ENCODE data around the gene RAB37. TPM values are rescaled to one million over a fixed set of nuclear protein-coding genes. Genes with fewer than 3 reads are reported as not detected.

Gene RAB37
- total RNA-seq, 1 experiment from 2014 or later: not detected

GRCh38 chr17:74769856-74770497, 32.9 kb downstream of the RAB37 start:
- Histone ChIP-seq H3K27me3 (ENCODE audit: low read length) (no peaks in the 10 kb centered on the region), H4K20me1 (ENCODE audit: insufficient read depth, low read depth, low read length) (no peaks in the 10 kb centered on the region), H3K4me1 (ENCODE audit: low read length) (peaks cover 2% of the 10 kb centered on the region; the same call in 1 of the 2 replicates), H3K79me2 (ENCODE audit: low read length) (peaks cover 13% of the 10 kb centered on the region), H2AFZ (ENCODE audit: low read length) (no peak overlapping the region), H3K36me3 (ENCODE audit: insufficient read depth, low read length) (peaks cover 6% of the 10 kb centered on the region; the same call in 1 of the 2 replicates), H3K9me2 (replicated peaks; ENCODE audit: insufficient read depth, low read length) (no peaks in the 10 kb centered on the region), H3K27ac (ENCODE audit: low read length) (no peak overlapping the region), H3K9me3 (ENCODE audit: low read length) (no peaks in the 10 kb centered on the region), H3K4me2 (ENCODE audit: low read depth, low read length, poor library complexity, severe bottlenecking) (no peak overlapping the region), H3K9ac (ENCODE audit: low read length) (no peak overlapping the region), H3K4me3 (ENCODE audit: low read length) (no peak overlapping the region)
- no peak for DNase-seq

- no peak overlapping the region for H3K9ac ChIP-seq (ENCODE audit: low read length)
- no peak overlapping the region for H3K4me3 ChIP-seq (ENCODE audit: low read length)
- no peak overlapping the region for H3K27ac ChIP-seq (ENCODE audit: low read length)
Measured at GRCh38 chr17:74770498-74771318, 33.7 kb downstream of the RAB37 start.

GRCh38 chr17:74771319-74771914, 34.4 kb downstream of the RAB37 start:
- no peak for DNase-seq
- Histone ChIP-seq H3K27me3 (ENCODE audit: low read length) (no peaks in the 10 kb centered on the region), H3K9me3 (ENCODE audit: low read length) (no peaks in the 10 kb centered on the region), H3K4me1 (ENCODE audit: low read length) (peaks cover 8% of the 10 kb centered on the region), H3K36me3 (ENCODE audit: insufficient read depth, low read length) (peaks cover 6% of the 10 kb centered on the region; the same call in 1 of the 2 replicates), H3K9me2 (replicated peaks; ENCODE audit: insufficient read depth, low read length) (no peaks in the 10 kb centered on the region), H3K79me2 (ENCODE audit: low read length) (peaks cover 25% of the 10 kb centered on the region), H2AFZ (ENCODE audit: low read length) (no peak overlapping the region), H4K20me1 (ENCODE audit: insufficient read depth, low read depth, low read length) (no peaks in the 10 kb centered on the region; the same call in 1 of the 2 replicates), H3K4me2 (ENCODE audit: low read depth, low read length, poor library complexity, severe bottlenecking) (no peak overlapping the region), H3K9ac (ENCODE audit: low read length) (no peak overlapping the region), H3K4me3 (ENCODE audit: low read length) (no peak overlapping the region), H3K27ac (ENCODE audit: low read length) (no peak overlapping the region)

More at GRCh38 chr17:74770498-74771318, 33.7 kb downstream of the RAB37 start:
- no peak overlapping the region for H3K4me2 ChIP-seq (ENCODE audit: low read depth, low read length, poor library complexity, severe bottlenecking)
- no peaks in the 10 kb centered on the region for H3K9me2 ChIP-seq (replicated peaks; ENCODE audit: insufficient read depth, low read length)
- peaks cover 21% of the 10 kb centered on the region for H3K79me2 ChIP-seq (ENCODE audit: low read length)
- H3K36me3 ChIP-seq (ENCODE audit: insufficient read depth, low read length): peaks cover 6% of the 10 kb centered on the region; the same call in 1 of the 2 replicates
- DNase-seq: no peak
- no peaks in the 10 kb centered on the region for H3K27me3 ChIP-seq (ENCODE audit: low read length)
- H3K9me3 ChIP-seq (ENCODE audit: low read length): no peaks in the 10 kb centered on the region
- H2AFZ ChIP-seq (ENCODE audit: low read length): no peak overlapping the region
- peaks cover 8% of the 10 kb centered on the region for H3K4me1 ChIP-seq (ENCODE audit: low read length)
- H4K20me1 ChIP-seq (ENCODE audit: insufficient read depth, low read depth, low read length): no peaks in the 10 kb centered on the region; the same call in 1 of the 2 replicates

GRCh38 chr17:74772053-74772452, 35.0 kb downstream of the RAB37 start:
- peaks cover 10% of the 10 kb centered on the region for H3K4me1 ChIP-seq (ENCODE audit: low read length)
- no peaks in the 10 kb centered on the region for H3K9me2 ChIP-seq (replicated peaks; ENCODE audit: insufficient read depth, low read length)
- H3K9ac ChIP-seq (ENCODE audit: low read length): no peak overlapping the region
- H2AFZ ChIP-seq (ENCODE audit: low read length): no peak overlapping the region
- no peak for DNase-seq
- peaks cover 30% of the 10 kb centered on the region for H3K79me2 ChIP-seq (ENCODE audit: low read length)
- no peak overlapping the region for H3K27ac ChIP-seq (ENCODE audit: low read length)
- H3K27me3 ChIP-seq (ENCODE audit: low read length): no peaks in the 10 kb centered on the region
- H3K36me3 ChIP-seq (ENCODE audit: insufficient read depth, low read length): peaks cover 6% of the 10 kb centered on the region; the same call in 1 of the 2 replicates
- no peak overlapping the region for H3K4me2 ChIP-seq (ENCODE audit: low read depth, low read length, poor library complexity, severe bottlenecking)
- no peaks in the 10 kb centered on the region; the same call in 1 of the 2 replicates for H4K20me1 ChIP-seq (ENCODE audit: insufficient read depth, low read depth, low read length)
- no peak overlapping the region for H3K4me3 ChIP-seq (ENCODE audit: low read length)
- no peaks in the 10 kb centered on the region for H3K9me3 ChIP-seq (ENCODE audit: low read length)

GRCh38 chr17:74773414-74773813, 36.4 kb downstream of the RAB37 start:
- H3K4me3 ChIP-seq (ENCODE audit: low read length): no peak overlapping the region
- H3K9ac ChIP-seq (ENCODE audit: low read length): no peak overlapping the region
- H3K9me2 ChIP-seq (replicated peaks; ENCODE audit: insufficient read depth, low read length): no peaks in the 10 kb centered on the region
- no peak for DNase-seq
- peaks cover 39% of the 10 kb centered on the region for H3K79me2 ChIP-seq (ENCODE audit: low read length)
- peaks cover 19% of the 10 kb centered on the region for H3K4me1 ChIP-seq (ENCODE audit: low read length)
- peaks cover 6% of the 10 kb centered on the region; the same call in 1 of the 2 replicates for H3K36me3 ChIP-seq (ENCODE audit: insufficient read depth, low read length)
- H2AFZ ChIP-seq (ENCODE audit: low read length): no peak overlapping the region
- H3K9me3 ChIP-seq (ENCODE audit: low read length): no peaks in the 10 kb centered on the region
- no peak overlapping the region for H3K27ac ChIP-seq (ENCODE audit: low read length)
- H3K27me3 ChIP-seq (ENCODE audit: low read length): no peaks in the 10 kb centered on the region
- H4K20me1 ChIP-seq (ENCODE audit: insufficient read depth, low read depth, low read length): no peaks in the 10 kb centered on the region; the same call in 1 of the 2 replicates
- no peak overlapping the region for H3K4me2 ChIP-seq (ENCODE audit: low read depth, low read length, poor library complexity, severe bottlenecking)

GRCh38 chr17:74773871-74774286, 36.8 kb downstream of the RAB37 start:
- H3K9ac ChIP-seq (ENCODE audit: low read length): no peak overlapping the region
- H3K4me3 ChIP-seq (ENCODE audit: low read length): no peak overlapping the region
- H3K27me3 ChIP-seq (ENCODE audit: low read length): no peaks in the 10 kb centered on the region
- H3K79me2 ChIP-seq (ENCODE audit: low read length): peaks cover 39% of the 10 kb centered on the region
- H3K27ac ChIP-seq (ENCODE audit: low read length): no peak overlapping the region
- H4K20me1 ChIP-seq (ENCODE audit: insufficient read depth, low read depth, low read length): no peaks in the 10 kb centered on the region; the same call in 1 of the 2 replicates
- peaks cover 19% of the 10 kb centered on the region for H3K4me1 ChIP-seq (ENCODE audit: low read length)
- H3K36me3 ChIP-seq (ENCODE audit: insufficient read depth, low read length): peaks cover 6% of the 10 kb centered on the region; the same call in 1 of the 2 replicates
- H3K4me2 ChIP-seq (ENCODE audit: low read depth, low read length, poor library complexity, severe bottlenecking): no peak overlapping the region
- no peak for DNase-seq
- H2AFZ ChIP-seq (ENCODE audit: low read length): no peak overlapping the region
- H3K9me3 ChIP-seq (ENCODE audit: low read length): no peaks in the 10 kb centered on the region
- H3K9me2 ChIP-seq (replicated peaks; ENCODE audit: insufficient read depth, low read length): no peaks in the 10 kb centered on the region

GRCh38 chr17:74775409-74776043, 38.5 kb downstream of the RAB37 start:
- Histone ChIP-seq H2AFZ (ENCODE audit: low read length) (peak overlapping the region; percentile 2; the same call in 1 of the 2 replicates), H3K79me2 (ENCODE audit: low read length) (peaks cover 39% of the 10 kb centered on the region), H4K20me1 (ENCODE audit: insufficient read depth, low read depth, low read length) (no peaks in the 10 kb centered on the region; the same call in 1 of the 2 replicates)

More at GRCh38 chr17:74775409-74776043, 38.5 kb downstream of the RAB37 start:
- peak overlapping the region; percentile 91 for H3K4me2 ChIP-seq (ENCODE audit: low read depth, low read length, poor library complexity, severe bottlenecking)
- H3K9me2 ChIP-seq (replicated peaks; ENCODE audit: insufficient read depth, low read length): no peaks in the 10 kb centered on the region
- H3K9me3 ChIP-seq (ENCODE audit: low read length): no peaks in the 10 kb centered on the region
- peak overlapping the region; percentile 43; the same call in 1 of the 2 replicates for H3K27ac ChIP-seq (ENCODE audit: low read length)
- DNase-seq: peak; percentile 57
- peak overlapping the region; percentile 87 for H3K4me3 ChIP-seq (ENCODE audit: low read length)
- peaks cover 30% of the 10 kb centered on the region for H3K4me1 ChIP-seq (ENCODE audit: low read length)
- peaks cover 6% of the 10 kb centered on the region; the same call in 1 of the 2 replicates for H3K36me3 ChIP-seq (ENCODE audit: insufficient read depth, low read length)
- H3K27me3 ChIP-seq (ENCODE audit: low read length): no peaks in the 10 kb centered on the region
- H3K9ac ChIP-seq (ENCODE audit: low read length): peak overlapping the region; percentile 83

All from Karpas-422 (cell line).